Ovary (tissue), 9 donors: ENCODE results near the gene CACNA1A. TPM values are rescaled to one million over a fixed set of nuclear protein-coding genes. Genes with fewer than 3 reads are reported as not detected.

ENCODE experiments used
- DNase-seq, 5 donors: peaks; one replicate each; pipeline ENCODE4 v3.0.0-alpha.2; 2019 to 2020
- H3K27ac ChIP-seq, 2 donors: fragments of 200-600 bp; one replicate each; pipeline versions ENCODE4 v1.5.1 to v1.8.0; 2019 to 2022
- H3K27me3 ChIP-seq: fragments of 200-600 bp; one replicate; pipeline ENCODE4 v1.8.0; 2022
- H3K36me3 ChIP-seq: fragments of 200-600 bp; sonication (generic); one replicate; pipeline ENCODE4 v1.5.1; 2019
- H3K4me1 ChIP-seq: one replicate; pipeline ENCODE4 v1.8.1; 2013; ENCODE audit warnings: mild to moderate bottlenecking, moderate library complexity; ENCODE audit not compliant: insufficient read depth
- H3K4me3 ChIP-seq: fragments of 200-600 bp; sonication (generic); one replicate; pipeline ENCODE4 v1.5.1; 2017
- H3K9me3 ChIP-seq, 2 donors: fragments of 200-600 bp in 1 of 2; sonication (generic) in 1 of 2; one replicate each; pipeline versions ENCODE4 v1.5.1 to v1.8.1; 2013 to 2019; ENCODE audit warnings: mild to moderate bottlenecking in 1 of 2, moderate library complexity in 1 of 2
- CTCF ChIP-seq, 3 donors: fragments of 450-650 bp in 2 of 3; fragments of 200-600 bp in 1 of 3; IDR thresholded peaks; one replicate each; pipeline versions ENCODE4 v1.5.1 to v1.8.0; 2016 to 2022; ENCODE audit warnings: antibody characterized with exemption in 3 of 3, mild to moderate bottlenecking in 1 of 3
- EP300 ChIP-seq: sonication (generic); formaldehyde crosslinking; IDR thresholded peaks from one replicate; pipeline ENCODE4 v1.6.1; 2017; ENCODE audit warnings: antibody characterized with exemption
- POLR2A ChIP-seq: fragments of 450-650 bp; IDR thresholded peaks from one replicate; pipeline ENCODE4 v1.6.1; 2017; ENCODE audit warnings: antibody characterized with exemption, mild to moderate bottlenecking, moderate library complexity
- whole genome bisulfite sequencing, 3 donors: extraction: QIAGEN DNeasy Blood & Tissue Kit in 1 of 3; methylation state at CpG; one replicate each; pipeline versions ENCODE4 v1.1.5 to v1.1.7; 2013 to 2017; 5-methylcytosine and 5-hydroxymethylcytosine counted together
- intact Hi-C, 4 donors: fragments of 100-400 bp; cut with DNase I; formaldehyde crosslinking; loops; one replicate each; pipeline versions ENCODE4 v1.11.0 to v1.15.1; 2022 to 2023
- polyA plus RNA-seq, 2 donors: library from polyadenylated mRNA; stranded (reverse); fragments of 200-250 nt in 1 of 2; fragments of 350-450 nt in 1 of 2; fragmentation: Illumina TruSeq in 1 of 2; extraction: RNeasy Lipid Tissue Mini Kit (QIAGEN cat#74804) in 1 of 2; gene quantifications; one replicate each; pipeline ENCODE4 v1.2.3, GENCODE V29; 2013 to 2014
- total RNA-seq, 7 donors: library from RNA; depleted of rRNA in 2 of 7; stranded (reverse); fragments of >200 nt in 2 of 7; fragmentation: NEBNext Ultra II Directional in 3 of 7; extraction: Animal tissue kit (Norgen Biotek cat#: 25700) in 3 of 7; gene quantifications; one replicate each; pipeline versions ENCODE4 v1.1.0 to v1.2.4, GENCODE V29; 2016 to 2023
- donor health status: DM: no; HTN: no; CAD: no; lungs with moderate emphysema.
- donor health status: DM: no; HTN: no; CAD: no.
- donor health status: Bipolar disorder and iron deficiency.
- donor health status: DM: yes; HTN: yes; CAD: no.
- donor health status: DM: no; HTN: no; CAD: no.
- donor health status: DM: yes; HTN: yes; CAD: no.

Gene CACNA1A
- total and polyA plus RNA-seq, 9 donors = 0.60 to 3.3 (median 1.6) TPM

- 2 to 4% (median 3%) methylated on average over 49 to 58 of the region's 58 CpGs for WGBS, 3 donors
- TF ChIP-seq POLR2A (peak; percentile 47), EP300 (peak; percentile 83), CTCF (IDR thresholded peaks at IDR 0.05) (no peak)
- Histone ChIP-seq H3K27ac (peak overlapping the region; percentile 71 to 73), H3K4me1 (peaks cover 7% of the 10 kb centered on the region), H3K36me3 (no peaks in the 10 kb centered on the region), H3K27me3 (no peaks in the 10 kb centered on the region), H3K9me3 (no peaks in the 10 kb centered on the region), H3K4me3 (peak overlapping the region; percentile 41)
- peak; percentile 96 to 98 (median 97) for DNase-seq
- intact Hi-C loops = loop anchor here in 1 of 4 donors (10.0 kb wide), 1 partner anchor 702 kb away; no protein-coding TSS in a partner anchor
Observed at GRCh38 chr19:13162724-13163608, 343.3 kb downstream of the CACNA1A start.

- Histone ChIP-seq H3K4me1 (peaks cover 7% of the 10 kb centered on the region), H3K9me3 (no peaks in the 10 kb centered on the region), H3K27ac (no peak overlapping the region), H3K36me3 (no peaks in the 10 kb centered on the region), H3K4me3 (no peak overlapping the region), H3K27me3 (no peaks in the 10 kb centered on the region)
- intact Hi-C loops = loop anchor here in 1 of 4 donors (10.0 kb wide), 1 partner anchor 704 kb away; no protein-coding TSS in a partner anchor
- no peak for TF ChIP-seq EP300
- no peak for TF ChIP-seq POLR2A
- no peak for TF ChIP-seq CTCF (IDR thresholded peaks at IDR 0.05)
- 93 to 94% (median 93%) methylated on average over 1 of the region's 1 CpG for WGBS, 3 donors
- DNase-seq = no peak
Observed at GRCh38 chr19:13160557-13160956, 345.7 kb downstream of the CACNA1A start.

- Histone ChIP-seq H3K9me3 (no peaks in the 10 kb centered on the region), H3K27me3 (no peaks in the 10 kb centered on the region), H3K27ac (no peak overlapping the region), H3K4me3 (no peak overlapping the region), H3K4me1 (peaks cover 10% of the 10 kb centered on the region), H3K36me3 (no peaks in the 10 kb centered on the region)
- WGBS, 3 donors = 90 to 93% (median 93%) methylated on average over 3 of the region's 3 CpGs
- intact Hi-C loops = loop anchor here in 1 of 4 donors (10.0 kb wide), 1 partner anchor 705 kb away; no protein-coding TSS in a partner anchor
- no peak for TF ChIP-seq EP300
- no peak for DNase-seq
Observed at GRCh38 chr19:13159713-13160112, 346.6 kb downstream of the CACNA1A start.
